Common myeloid progenitor, CD34-positive (primary cell): ENCODE measurements around the gene FANCC.

Experiments
- CTCF ChIA-PET: fragments of 350-600 bp; sonication (Branson Sonifier 250); formaldehyde crosslinking; loops from one replicate; lab custom pipeline; 2021; ENCODE audit warnings: antibody characterized with exemption; lab: Charles Lee
- POLR2A ChIA-PET: fragments of 350-600 bp; sonication (Branson Sonifier 250); formaldehyde crosslinking; loops from one replicate; lab custom pipeline; 2021; ENCODE audit warnings: antibody characterized with exemption; lab: Charles Lee
- DNase-seq, 3 donors: peaks; one replicate each; pipeline versions ENCODE4 v3.0.0 to v3.0.0-alpha.2; 2013
- H3K27ac ChIP-seq, 2 experiments: 1 replicate in 1 of 2; 2 replicates in 1 of 2; pipeline ENCODE4 v1.7.0; 2013; ENCODE audit warnings: inconsistent platforms in 2 of 2, low read length in 2 of 2, mild to moderate bottlenecking in 2 of 2, low read depth in 1 of 2, moderate library complexity in 1 of 2; ENCODE audit not compliant: severe bottlenecking in 2 of 2, insufficient read depth in 1 of 2, poor library complexity in 1 of 2
- H3K27me3 ChIP-seq, 5 experiments: replicated peaks in 2 of 5; 1 replicate in 3 of 5; 2 replicates in 2 of 5; pipeline versions ENCODE4 v1.6.1 to v1.7.0; 2013; ENCODE audit warnings: low read length in 4 of 5, mild to moderate bottlenecking in 2 of 5, moderate library complexity in 2 of 5, inconsistent platforms in 1 of 5; ENCODE audit not compliant: insufficient read depth in 5 of 5, control insufficient read depth in 4 of 5
- H3K36me3 ChIP-seq, 4 experiments: 1 replicate in 2 of 4; 2 replicates in 2 of 4; pipeline versions ENCODE4 v1.6.1 to v1.7.0; 2013; ENCODE audit warnings: low read length in 3 of 4, control low read depth in 1 of 4, mild to moderate bottlenecking in 1 of 4; ENCODE audit not compliant: control insufficient read depth in 4 of 4, insufficient read depth in 4 of 4
- H3K4me1 ChIP-seq, 4 experiments: 1 replicate in 3 of 4; 2 replicates in 1 of 4; pipeline versions ENCODE4 v1.6.1 to v1.7.1; 2013; ENCODE audit warnings: low read length in 3 of 4, mild to moderate bottlenecking in 3 of 4, control low read depth in 1 of 4, inconsistent platforms in 1 of 4, moderate library complexity in 1 of 4; ENCODE audit not compliant: control insufficient read depth in 4 of 4, insufficient read depth in 4 of 4; ENCODE audit errors: control extremely low read depth in 1 of 4
- H3K4me3 ChIP-seq, 7 experiments: 1 replicate in 4 of 7; 2 replicates in 3 of 7; pipeline versions ENCODE4 v1.5.1 to v1.7.0; 2013; ENCODE audit warnings: mild to moderate bottlenecking in 7 of 7, low read length in 6 of 7, moderate library complexity in 6 of 7, inconsistent platforms in 2 of 7, low read depth in 2 of 7, control low read depth in 1 of 7; ENCODE audit not compliant: insufficient read depth in 4 of 7, control insufficient read depth in 1 of 7; ENCODE audit errors: extremely low read depth in 1 of 7
- H3K9me3 ChIP-seq, 5 experiments: 1 replicate in 4 of 5; 2 replicates in 1 of 5; pipeline versions ENCODE4 v1.6.1 to v1.7.1; 2013; ENCODE audit warnings: low read length in 4 of 5, mild to moderate bottlenecking in 2 of 5, inconsistent platforms in 1 of 5, low read depth in 1 of 5, moderate library complexity in 1 of 5; ENCODE audit not compliant: control insufficient read depth in 4 of 5, insufficient read depth in 2 of 5; ENCODE audit errors: control extremely low read depth in 1 of 5
- WGBS: methylation state at CpG from one replicate; pipeline ENCODE4 v1.1.5; 2013; ENCODE audit not compliant: insufficient coverage; 5-methylcytosine and 5-hydroxymethylcytosine counted together

FANCC gene

DNA sequence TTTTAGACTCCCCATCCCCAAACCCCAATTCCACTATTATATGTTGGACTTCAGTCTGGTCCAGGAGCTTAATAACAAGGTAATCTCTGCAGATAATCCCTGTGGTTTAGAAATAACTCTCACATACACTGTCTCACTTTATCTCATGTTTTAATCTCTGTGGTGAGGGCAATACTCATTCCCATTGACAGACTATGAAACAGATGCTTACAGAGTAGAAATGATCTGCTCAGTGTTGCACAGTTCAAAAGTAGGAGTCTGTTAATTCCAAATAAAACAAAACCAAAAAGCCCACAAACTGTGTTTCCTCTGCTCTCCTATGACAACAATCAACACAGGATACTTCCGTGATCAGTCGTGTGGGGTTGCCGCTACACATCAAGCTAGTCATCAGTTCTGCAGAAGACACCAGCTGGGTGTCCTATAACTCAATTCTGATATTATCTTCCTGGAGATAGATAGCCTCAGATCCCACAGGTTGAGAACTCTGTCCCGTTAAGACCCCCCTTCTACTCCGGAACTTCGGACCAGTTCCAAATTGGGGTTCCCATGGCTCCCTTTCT, 26.3 kb upstream of the FANCC start:
- Histone ChIP-seq H3K4me1 (peaks cover 0 to under 1% (median 0%) of the 10 kb centered on the region in 4 experiments), H3K27ac (no peak overlapping the region), H3K36me3 (no peaks in the 10 kb centered on the region), H3K4me3 (no peak overlapping the region), H3K27me3 (peaks cover 2 to 47% (median 16%) of the 10 kb centered on the region in 5 experiments), H3K9me3 (peaks cover 0 to 4% (median 0%) of the 10 kb centered on the region in 5 experiments)
- 92% methylated on average over 4 of the region's 6 CpGs for WGBS
- CTCF ChIA-PET, result no interaction called here
- DNase-seq, result peak in 2 of 3 donors; percentile 12 to 15
- POLR2A ChIA-PET, result interaction anchor here (0.6 kb wide), 1 partner anchor 11 kb away, joined by 3 read pairs; no protein-coding TSS in a partner anchor

DNA sequence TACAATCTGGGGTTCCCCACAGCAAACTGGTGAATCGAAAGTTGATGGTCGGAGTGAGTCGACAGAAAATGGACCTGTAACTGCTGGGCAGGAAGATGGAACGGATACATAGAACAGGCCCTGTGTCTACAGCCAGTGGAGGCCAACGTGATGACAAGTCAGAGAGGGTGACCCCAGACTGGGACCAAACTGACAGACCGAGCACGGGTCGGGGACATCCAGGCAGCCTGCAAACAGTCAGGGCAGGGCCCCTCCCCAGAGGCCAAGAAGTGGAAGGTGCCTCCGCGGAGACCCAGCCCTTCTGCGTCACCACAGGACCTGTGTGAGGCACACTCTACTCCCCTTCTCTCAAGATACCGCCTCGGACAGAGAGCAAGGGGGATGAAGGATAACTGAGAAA, 25.1 kb upstream of the FANCC start:
- Histone ChIP-seq H3K9me3 (peaks cover 0 to 10% (median 6%) of the 10 kb centered on the region in 5 experiments), H3K27me3 (peaks cover 0 to 38% (median 12%) of the 10 kb centered on the region in 5 experiments), H3K4me3 (no peak overlapping the region), H3K36me3 (no peaks in the 10 kb centered on the region), H3K27ac (no peak overlapping the region), H3K4me1 (no peaks in the 10 kb centered on the region)
- ChIA-PET CTCF (no interaction called here), POLR2A (no interaction called here)
- no peak for DNase-seq
- 94% methylated on average over 10 of the region's 13 CpGs for WGBS

DNA sequence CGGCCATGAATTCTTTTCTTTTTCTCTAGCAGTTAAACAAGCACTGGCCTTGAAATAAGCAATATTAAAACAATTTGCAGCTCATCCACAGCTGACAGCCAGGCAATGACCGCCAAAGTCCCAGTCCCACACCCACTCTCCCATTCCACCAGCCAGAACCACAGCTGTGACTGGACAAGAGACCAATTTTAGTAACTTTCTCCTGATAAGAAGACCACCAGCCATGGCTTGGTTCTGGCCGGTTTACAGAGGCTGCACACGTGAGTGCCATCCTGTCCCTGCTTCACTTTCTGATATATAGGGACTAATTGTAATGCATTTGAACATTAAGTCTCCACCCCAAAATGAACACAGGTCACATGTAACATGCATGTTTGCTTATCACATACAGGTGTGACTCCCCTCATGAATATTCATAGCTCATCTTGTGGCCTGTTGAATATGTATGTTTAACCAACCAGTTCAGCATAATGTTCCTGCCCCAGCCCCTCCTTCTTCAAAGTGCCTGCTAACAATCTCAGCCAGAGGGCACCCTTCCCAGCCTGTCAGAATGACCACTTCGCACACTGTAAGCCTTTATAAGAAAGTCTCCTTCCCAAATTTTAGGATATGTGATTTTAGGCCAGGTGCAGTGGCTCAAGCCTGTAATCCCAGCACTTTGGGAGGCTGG, 23.9 kb upstream of the FANCC start:
- Histone ChIP-seq H3K27me3 (peaks cover 0 to 27% (median 7%) of the 10 kb centered on the region in 5 experiments), H3K27ac (no peak overlapping the region), H3K4me1 (no peaks in the 10 kb centered on the region), H3K4me3 (no peak overlapping the region), H3K9me3 (peaks cover 0 to 21% (median 13%) of the 10 kb centered on the region in 5 experiments), H3K36me3 (no peaks in the 10 kb centered on the region)
- ChIA-PET CTCF (interaction anchor here (1.0 kb wide), 1 partner anchor 23 kb away, joined by 3 read pairs; no protein-coding TSS in a partner anchor), POLR2A (no interaction called here)
- DNase-seq, result no peak
- 100% methylated on average over 1 of the region's 5 CpGs for WGBS

DNA sequence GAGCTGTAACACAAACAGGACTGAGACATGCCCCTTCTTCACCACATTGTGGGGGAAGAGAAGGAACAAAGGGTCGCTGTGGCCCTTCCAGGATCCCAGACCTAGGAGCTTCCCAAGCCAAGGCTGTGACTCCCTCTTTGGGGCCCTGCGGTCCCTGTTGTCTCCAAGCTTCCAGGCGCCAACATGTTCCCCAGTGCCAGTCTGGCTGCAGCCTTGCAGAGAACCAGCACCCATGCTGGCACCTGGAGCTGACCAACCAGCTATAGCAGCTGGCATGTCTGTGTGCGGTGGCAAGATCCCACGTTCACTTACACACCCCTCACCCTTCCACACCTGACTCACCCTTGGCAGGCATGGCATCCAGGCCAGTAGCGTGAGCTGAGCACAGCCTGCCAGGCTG, 20.7 kb upstream of the FANCC start:
- ChIA-PET POLR2A (no interaction called here), CTCF (interaction anchor here (1.0 kb wide), 1 partner anchor 9 kb away, joined by 3 read pairs; no protein-coding TSS in a partner anchor)
- Histone ChIP-seq H3K4me3 (no peak overlapping the region), H3K4me1 (no peaks in the 10 kb centered on the region), H3K27ac (no peak overlapping the region), H3K36me3 (no peaks in the 10 kb centered on the region), H3K9me3 (peaks cover 0 to 21% (median 13%) of the 10 kb centered on the region in 5 experiments), H3K27me3 (peaks cover 0 to 11% (median 4%) of the 10 kb centered on the region in 5 experiments)
- 96% methylated on average over 6 of the region's 6 CpGs for WGBS
- no peak for DNase-seq

DNA sequence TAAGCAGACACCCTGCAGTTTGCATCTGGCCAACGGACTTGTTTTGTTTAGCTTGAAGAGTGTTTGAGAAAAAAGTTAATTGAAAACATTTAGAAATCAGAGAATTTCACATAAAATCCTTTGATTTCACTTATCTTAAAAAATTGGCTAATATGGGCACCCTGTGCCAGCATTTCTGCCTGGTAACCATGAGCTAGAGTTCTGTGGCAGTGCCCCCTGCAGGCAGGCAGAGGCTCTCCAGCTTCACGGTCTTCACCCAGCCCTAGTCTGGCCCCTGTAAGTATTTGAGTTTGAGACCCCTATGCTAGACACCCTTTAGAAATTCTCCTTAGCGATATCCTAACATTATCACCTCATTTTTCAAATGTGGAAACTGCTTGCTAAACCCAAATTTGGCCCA, 18.8 kb upstream of the FANCC start:
- H3K27ac ChIP-seq, result no peak overlapping the region
- peaks cover 0 to 10% (median 1%) of the 10 kb centered on the region in 5 experiments for H3K27me3 ChIP-seq
- H3K4me1 ChIP-seq, result no peaks in the 10 kb centered on the region
- 85% methylated on average over 2 of the region's 3 CpGs for WGBS
- peak in 2 of 3 donors; percentile 47 to 59 for DNase-seq
- peaks cover 0 to 21% (median 13%) of the 10 kb centered on the region in 5 experiments for H3K9me3 ChIP-seq
- POLR2A ChIA-PET, result no interaction called here
- CTCF ChIA-PET, result interaction anchor here (1.0 to 1.1 kb wide), 2 partner anchors 15 to 18 kb away, joined by 3 read pairs; no protein-coding TSS in a partner anchor
- H3K4me3 ChIP-seq, result no peak overlapping the region
- no peaks in the 10 kb centered on the region for H3K36me3 ChIP-seq

DNA sequence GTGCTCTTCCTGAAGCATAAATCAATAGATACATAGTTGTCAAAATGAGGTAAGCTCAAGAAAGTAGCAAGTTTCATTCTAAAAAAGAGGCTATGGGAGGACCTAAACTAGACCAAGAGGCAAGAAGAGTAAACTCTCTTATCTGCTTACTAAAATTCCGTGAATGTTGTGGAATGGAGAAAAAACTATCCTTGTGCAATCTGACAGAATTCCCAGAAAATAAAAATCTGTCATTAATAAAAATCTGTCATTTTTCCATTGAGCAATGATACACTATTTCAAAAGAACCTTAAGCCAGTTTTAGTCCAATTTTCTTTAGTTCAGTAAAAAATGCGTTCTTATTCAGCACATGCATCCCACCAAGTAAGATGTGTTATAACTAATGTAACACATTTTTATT, 15.9 kb upstream of the FANCC start:
- H3K36me3 ChIP-seq, result no peaks in the 10 kb centered on the region
- H3K4me3 ChIP-seq, result no peak overlapping the region
- ChIA-PET CTCF (no interaction called here), POLR2A (no interaction called here)
- no CpG with 5 or more reads among the region's 2 CpGs for WGBS
- no peaks in the 10 kb centered on the region for H3K4me1 ChIP-seq
- DNase-seq, result no peak
- H3K9me3 ChIP-seq, result peaks cover 0 to 19% (median 13%) of the 10 kb centered on the region in 5 experiments
- no peak overlapping the region for H3K27ac ChIP-seq
- peaks cover 0 to 8% (median 1%) of the 10 kb centered on the region in 5 experiments for H3K27me3 ChIP-seq

DNA sequence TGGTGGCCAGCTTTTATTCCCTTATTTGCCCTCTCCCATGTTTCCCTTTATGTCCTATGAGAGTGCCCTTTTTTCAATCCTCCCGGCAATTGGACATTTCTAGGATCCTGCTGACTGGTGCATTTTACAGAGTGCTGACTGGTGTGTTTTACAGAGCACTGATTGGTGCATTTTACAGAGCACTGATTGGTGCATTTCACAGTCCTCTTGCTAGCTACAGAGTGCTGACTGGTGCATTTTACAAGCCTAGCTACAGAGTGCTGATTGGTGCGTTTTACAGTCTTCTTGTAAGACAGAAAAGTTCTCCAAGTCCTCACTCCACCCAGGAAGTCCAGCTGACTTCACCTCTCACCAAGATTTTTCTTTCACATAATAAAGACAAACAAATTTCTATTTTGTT, 15.4 kb upstream of the FANCC start:
- WGBS, result 74% methylated on average over 2 of the region's 2 CpGs
- peaks cover 0 to 7% (median 1%) of the 10 kb centered on the region in 5 experiments for H3K27me3 ChIP-seq
- peaks cover 0 to 14% (median 11%) of the 10 kb centered on the region in 5 experiments for H3K9me3 ChIP-seq
- no peak overlapping the region for H3K27ac ChIP-seq
- DNase-seq, result no peak
- CTCF ChIA-PET, result no interaction called here
- H3K36me3 ChIP-seq, result no peaks in the 10 kb centered on the region
- no peak overlapping the region for H3K4me3 ChIP-seq
- no peaks in the 10 kb centered on the region for H3K4me1 ChIP-seq
- POLR2A ChIA-PET, result interaction anchor here (0.7 kb wide), 1 partner anchor 11 kb away, joined by 3 read pairs; no protein-coding TSS in a partner anchor
